HepG2 (cell line): ENCODE results near the gene A3GALT2.

Experiments used
- DPF2 ChIP-seq: sonication (generic); formaldehyde crosslinking; IDR thresholded peaks from 2 replicates; pipeline ENCODE4 v1.4.0; 2020; ENCODE audit warnings: mild to moderate bottlenecking, low read depth, missing genetic modification reagents, borderline replicate concordance
- E2F1 ChIP-seq: sonication (generic); formaldehyde crosslinking; IDR thresholded peaks from 2 replicates; pipeline ENCODE4 v1.5.0; 2020; ENCODE audit warnings: missing genetic modification reagents
- FOXM1 ChIP-seq: sonication (generic); formaldehyde crosslinking; IDR thresholded peaks from 2 replicates; pipeline ENCODE4 v1.5.0; 2020; ENCODE audit warnings: missing genetic modification reagents
- HNF4A ChIP-seq: sonication (generic); formaldehyde crosslinking; IDR thresholded peaks from 2 replicates; pipeline ENCODE4 v1.4.0; 2020; ENCODE audit warnings: missing genetic modification reagents
- KLF6 ChIP-seq: IDR thresholded peaks from 2 replicates; pipeline ENCODE4 v1.8.0; 2016; ENCODE audit warnings: missing biosample characterization, missing genetic modification reagents
- MIER3 ChIP-seq: IDR thresholded peaks from 2 replicates; pipeline ENCODE4 v1.6.1; 2016; ENCODE audit warnings: missing compliant biosample characterization, borderline replicate concordance
- MIXL1 ChIP-seq: IDR thresholded peaks from 2 replicates; pipeline ENCODE4 v1.6.1; 2016
- MYC ChIP-seq: sonication (generic); formaldehyde crosslinking; IDR thresholded peaks from 2 replicates; pipeline ENCODE4 v1.9.0; 2021; ENCODE audit warnings: missing genetic modification reagents, borderline replicate concordance
- PPARG ChIP-seq: conservative IDR thresholded peaks from 2 replicates; pipeline ENCODE4 v1.6.1; 2016; ENCODE audit warnings: missing biosample characterization, missing genetic modification reagents
- RAD21 ChIP-seq: fragments of 450-650 bp; formaldehyde crosslinking; IDR thresholded peaks from 2 replicates; pipeline ENCODE4 v1.5.0; 2020; ENCODE audit warnings: mild to moderate bottlenecking
- YEATS4 ChIP-seq: sonication (generic); formaldehyde crosslinking; IDR thresholded peaks from 2 replicates; pipeline ENCODE4 v1.4.0; 2020; ENCODE audit warnings: missing genetic modification reagents, borderline replicate concordance
- ZNF891 ChIP-seq: sonication (generic); formaldehyde crosslinking; IDR thresholded peaks from 2 replicates; pipeline ENCODE4 v1.5.0; 2020; ENCODE audit warnings: mild to moderate bottlenecking, missing genetic modification reagents
- ZXDC ChIP-seq: sonication (generic); formaldehyde crosslinking; IDR thresholded peaks from 2 replicates; pipeline ENCODE4 v1.5.0; 2020; ENCODE audit warnings: mild to moderate bottlenecking, missing genetic modification reagents

- TF ChIP-seq FOXM1 (CRISPR knock-in tag) (no peak), MIXL1 (CRISPR knock-in tag) (no peak), PPARG (CRISPR knock-in tag) (no peak), RAD21 (no peak), MYC (CRISPR knock-in tag) (no peak), HNF4A (CRISPR knock-in tag) (no peak), DPF2 (CRISPR knock-in tag) (no peak), MIER3 (CRISPR knock-in tag) (no peak), ZNF891 (CRISPR knock-in tag) (no peak), ZXDC (CRISPR knock-in tag) (no peak), E2F1 (no peak), YEATS4 (no peak), KLF6 (CRISPR knock-in tag) (no peak)
These were observed 12.0 kb upstream of the A3GALT2 start for GRCh38 chr1:33332881-33333280.
